GM21526 (cell line): ENCODE data around the gene NOP56.
A peak's percentile ranks its signal among the peaks of the same experiment; 100 is the strongest.

ENCODE experiments used
- ATAC-seq: cut with Tn5 transposase; IDR thresholded peaks from one replicate; pipeline ENCODE4 v1.9.1; 2021; ENCODE audit warnings: moderate library complexity; ENCODE audit not compliant: unreplicated experiment, low FRiP score

Gene NOP56

GRCh38 chr20:2637246-2637645 is 15.2 kb upstream of the NOP56 start:
- ATAC-seq = no peak

GRCh38 chr20:2640260-2640659 is 12.2 kb upstream of the NOP56 start:
- ATAC-seq = no peak

GRCh38 chr20:2640899-2641298 is 11.5 kb upstream of the NOP56 start:
- ATAC-seq = no peak

- ATAC-seq = no peak
Measured at GRCh38 chr20:2643708-2644107, 8.7 kb upstream of the NOP56 start.

- ATAC-seq = peak; percentile 33
Measured at GRCh38 chr20:2652724-2653555, 508 bp downstream of the NOP56 start.

- ATAC-seq = no peak
Measured at GRCh38 chr20:2653556-2654383, 1.3 kb downstream of the NOP56 start.

- ATAC-seq = no peak
Measured at GRCh38 chr20:2654384-2654822, 2.0 kb downstream of the NOP56 start.

GRCh38 chr20:2654831-2655230 is 2.4 kb downstream of the NOP56 start:
- no peak for ATAC-seq

GRCh38 chr20:2655331-2656116 is 3.1 kb downstream of the NOP56 start:
- no peak for ATAC-seq

- ATAC-seq = no peak
Measured at GRCh38 chr20:2656471-2657117, 4.2 kb downstream of the NOP56 start.

- ATAC-seq = no peak
Measured at GRCh38 chr20:2657241-2657640, 4.8 kb downstream of the NOP56 start.

GRCh38 chr20:2657674-2658073 is 5.2 kb downstream of the NOP56 start:
- no peak for ATAC-seq

GRCh38 chr20:2658414-2659354 is 6.3 kb downstream of the NOP56 start:
- ATAC-seq = no peak

- no peak for ATAC-seq
Measured at GRCh38 chr20:2659547-2659946, 7.1 kb downstream of the NOP56 start.

GRCh38 chr20:2663364-2663886 is 11.0 kb downstream of the NOP56 start:
- ATAC-seq = no peak

GRCh38 chr20:2663887-2664719 is 11.7 kb downstream of the NOP56 start, which contains the start of gene IDH3B:
IDH3B (minus strand) TSS chr20:2664216; CDS start chr20:2664188, 28 bp downstream.
- ATAC-seq = peak; percentile 65

GRCh38 chr20:2671977-2672376 is 19.5 kb downstream of the NOP56 start:
- no peak for ATAC-seq

- ATAC-seq = no peak
Measured at GRCh38 chr20:2672446-2672845, 20.0 kb downstream of the NOP56 start.
